Measurements from ENCODE around the gene CARD19. TPM values are rescaled to one million over a fixed set of nuclear protein-coding genes. Genes with fewer than 3 reads are reported as not detected.

The CARD19 gene
- total and polyA plus RNA-seq, 2 of the 8 experiments (the other 6 are each of a cell fraction or from before 2014, with no cell fraction given), result 21.2 to 112 TPM

GRCh38 chr9:93096811-93097382 is 880 bp downstream of the CARD19 start:
- Histone ChIP-seq H3K23me2 (ENCODE audit: low read depth, low read length) (peaks cover 12% of the 10 kb centered on the region), H3K4ac (replicated peaks; ENCODE audit: insufficient read length, low read depth, low read length) (no peak overlapping the region), H2BK5ac (ENCODE audit: low read depth, low read length) (peak overlapping the region; percentile 35; the same call in 1 of the 2 replicates), H4K20me1 (replicated peaks in 1 of 2; ENCODE audit: control insufficient read depth in 1 of 2, insufficient read depth in 2 of 2, low read length in 2 of 2) (peaks cover 0 to 4% of the 10 kb centered on the region in 2 experiments), H3K27me3 (replicated peaks in 1 of 4; ENCODE audit: control insufficient read depth in 3 of 4, extremely low read depth in 1 of 4, insufficient read depth in 3 of 4, low read length in 3 of 4) (no peaks in the 10 kb centered on the region; a peak in 1 of 7 replicates), H3K9ac (replicated peaks in 1 of 4; ENCODE audit: extremely low read depth in 1 of 4, low read depth in 3 of 4, low read length in 3 of 4) (peak overlapping the region in 2 of 4 experiments; percentile 28 to 39; a peak in 3 of 7 replicates), H3K56ac (replicated peaks; ENCODE audit: insufficient read length, low read depth, low read length) (no peak overlapping the region), H2BK20ac (ENCODE audit: low read length) (no peak overlapping the region), H2BK12ac (ENCODE audit: low read depth, low read length) (no peak overlapping the region), H4K5ac (ENCODE audit: insufficient read length, low read depth, low read length) (no peak overlapping the region), H3K4me2 (ENCODE audit: insufficient read depth in 1 of 2, low read depth in 2 of 2, low read length in 2 of 2) (peak overlapping the region; percentile 85 to 98), H3K79me2 (ENCODE audit: control insufficient read depth in 1 of 2, insufficient read depth in 2 of 2, low read length in 2 of 2) (peaks cover 0 to 7% of the 10 kb centered on the region in 2 experiments; a peak in 1 of 4 replicates), H4K91ac (replicated peaks; ENCODE audit: insufficient read length, low read length) (no peak overlapping the region), H3K18ac (ENCODE audit: extremely low read depth, low read length) (no peak overlapping the region; the same call in 1 of the 2 replicates), H3K79me1 (ENCODE audit: low read depth, low read length) (no peaks in the 10 kb centered on the region), H2BK120ac (replicated peaks; ENCODE audit: low read depth, low read length) (no peak overlapping the region), H3K4me1 (replicated peaks in 1 of 4; ENCODE audit: control insufficient read depth in 3 of 4, insufficient read depth in 4 of 4, low read length in 3 of 4) (peaks cover 0 to 13% (median 7%) of the 10 kb centered on the region in 4 experiments; a peak in 4 of 7 replicates), H4K8ac (ENCODE audit: extremely low read depth, insufficient read depth, low read length) (0 out of 2 replicates have a peak overlapping the region, but pooled peaks have one; percentile 15), H2BK15ac (ENCODE audit: low read length) (no peak overlapping the region), H3K23ac (ENCODE audit: insufficient read length) (no peak overlapping the region), H3K9me3 (ENCODE audit: insufficient read depth in 2 of 2, low read depth in 1 of 2, low read length in 1 of 2) (no peaks in the 10 kb centered on the region), H3K27ac (ENCODE audit: low read depth, low read length) (no peak overlapping the region), H2AK5ac (ENCODE audit: low read depth, low read length) (0 out of 2 replicates have a peak overlapping the region, but pooled peaks have one; percentile 2), H3K36me3 (ENCODE audit: control insufficient read depth in 2 of 4, insufficient read depth in 4 of 4, low read length in 3 of 4) (no peaks in the 10 kb centered on the region), H2AFZ (ENCODE audit: low read length) (peak overlapping the region; percentile 80), H3K4me3 (ENCODE audit: extremely low read depth in 1 of 4, insufficient read depth in 2 of 4, low read depth in 3 of 4, low read length in 4 of 4) (peak overlapping the region; percentile 68 to 98 (median 82)), H3K14ac (ENCODE audit: insufficient read length) (no peak overlapping the region)
- FAIRE-seq, result no peak
- DNase-seq (ENCODE audit: low read depth in 1 of 2, low spot score in 2 of 2), result no peak
- ChIA-PET CTCF (ENCODE audit: partially characterized antibody) (interaction anchor here (1.2 to 1.9 kb wide), 5 partner anchors 13 to 94 kb away, joined by 3 to 7 read pairs (median 4); no protein-coding TSS in a partner anchor), POLR2A (ENCODE audit: partially characterized antibody) (interaction anchor here (0.6 to 1.5 kb wide), 2 partner anchors 9 to 37 kb away, joined by 3 to 4 read pairs; partner anchors contain the start of gene NINJ1)
- WGBS, 2 experiments (ENCODE audit: extremely low coverage in 1 of 2, insufficient coverage in 1 of 2, insufficient read length in 1 of 2, insufficient replicate concordance in 2 of 2, low coverage in 1 of 2, low lambda C conversion rate in 2 of 2, missing lambda C conversion rate in 1 of 2), result 48% methylated on average over 16 of the region's 16 CpGs; no CpG with 5 or more reads in 1 of the 2 experiments
- no peak for TF ChIP-seq TEAD4 (IDR thresholded peaks at IDR 0.05; ENCODE audit: low read depth, low read length)

Data from H1 (cell line).